Uterus (tissue), 4 donors: Measurements from ENCODE around the gene KRT78. TPM values are rescaled to one million over a fixed set of nuclear protein-coding genes. Genes with fewer than 3 reads are reported as not detected.
"Not testable (repeated sequence)": the region's sequence is repeated elsewhere in the genome, so short reads cannot be mapped to it uniquely, and the experiment has no call there.

Source experiments
- DNase-seq, 2 donors: peaks; one replicate each; pipeline ENCODE4 v3.0.0-alpha.2; 2019 to 2020
- H3K27ac ChIP-seq, 2 donors: fragments of 200-600 bp; sonication (generic); 1 replicate in 1 of 2; 2 replicates in 1 of 2; pipeline ENCODE4 v1.5.1; 2016 to 2018
- H3K27me3 ChIP-seq, 2 donors: fragments of 200-600 bp; sonication (generic); one replicate each; pipeline ENCODE4 v1.5.1; 2018 to 2019; ENCODE audit warnings: control low read depth in 1 of 2
- H3K36me3 ChIP-seq, 2 donors: fragments of 200-600 bp; sonication (generic); one replicate each; pipeline ENCODE4 v1.5.1; 2019; ENCODE audit warnings: control low read depth in 1 of 2
- H3K4me1 ChIP-seq, 2 donors: fragments of 200-600 bp; sonication (generic); one replicate each; pipeline ENCODE4 v1.5.1; 2018 to 2019; ENCODE audit warnings: control low read depth in 1 of 2
- H3K4me3 ChIP-seq, 2 donors: fragments of 200-600 bp; sonication (generic); 1 replicate in 1 of 2; 2 replicates in 1 of 2; pipeline ENCODE4 v1.5.1; 2018 to 2019; ENCODE audit warnings: mild to moderate bottlenecking in 1 of 2
- H3K9me3 ChIP-seq, 2 donors: fragments of 200-600 bp; sonication (generic); one replicate each; pipeline ENCODE4 v1.5.1; 2019; ENCODE audit warnings: control low read depth in 1 of 2
- CTCF ChIP-seq, 4 experiments: fragments of 200-600 bp in 2 of 4; fragments of 450-650 bp in 2 of 4; sonication (generic) in 2 of 4; IDR thresholded peaks; one replicate each; pipeline ENCODE4 v1.5.1; 2016 to 2019; ENCODE audit warnings: antibody characterized with exemption in 4 of 4, mild to moderate bottlenecking in 2 of 4, moderate library complexity in 1 of 4
- POLR2A ChIP-seq, 2 donors: fragments of 450-650 bp; IDR thresholded peaks; one replicate each; pipeline ENCODE4 v1.6.1; 2016; ENCODE audit warnings: antibody characterized with exemption in 2 of 2, mild to moderate bottlenecking in 1 of 2, moderate library complexity in 1 of 2
- intact Hi-C: fragments of 100-400 bp; cut with DNase I; formaldehyde crosslinking; loops from one replicate; pipeline ENCODE4 v1.15.1; 2023; ENCODE audit warnings: low total_unique reads
- total RNA-seq, 4 donors: library from RNA; depleted of rRNA in 3 of 4; stranded (reverse); fragments of >200 nt in 3 of 4; gene quantifications; one replicate each; pipeline versions ENCODE4 v1.1.0 to v1.2.4, GENCODE V29; 2014 to 2023
- donor health status: DM: yes; HTN: yes; CAD: no.

Gene KRT78
- total RNA-seq, 4 donors from 2014 or later: not detected

GRCh38 chr12:52856787-52857186, 8.0 kb upstream of the KRT78 start:
- intact Hi-C loops: no loop called here
- no peak for TF ChIP-seq CTCF (IDR thresholded peaks at IDR 0.05)
- Histone ChIP-seq H3K27ac (no peak overlapping the region), H3K4me3 (no peak overlapping the region), H3K4me1 (no peaks in the 10 kb centered on the region), H3K27me3 (no peaks in the 10 kb centered on the region), H3K9me3 (no peaks in the 10 kb centered on the region), H3K36me3 (no peaks in the 10 kb centered on the region)
- no peak for DNase-seq

- H3K4me1 ChIP-seq, H3K36me3 ChIP-seq, H3K27me3 ChIP-seq, H3K9me3 ChIP-seq, H3K4me3 ChIP-seq, H3K27ac ChIP-seq, intact Hi-C loops, DNase-seq: not testable (repeated sequence)
Measured at GRCh38 chr12:52856077-52856476, 7.3 kb upstream of the KRT78 start.

- Histone ChIP-seq H3K9me3 (no peaks in the 10 kb centered on the region), H3K4me1 (no peaks in the 10 kb centered on the region), H3K27ac (no peak overlapping the region), H3K27me3 (no peaks in the 10 kb centered on the region), H3K4me3 (no peak overlapping the region), H3K36me3 (no peaks in the 10 kb centered on the region)
- intact Hi-C loops: no loop called here
- no peak for DNase-seq
- no peak for TF ChIP-seq POLR2A (IDR thresholded peaks at IDR 0.05)
Measured at GRCh38 chr12:52851787-52852186, 3.0 kb upstream of the KRT78 start.

GRCh38 chr12:52850681-52851080, 1.9 kb upstream of the KRT78 start:
- intact Hi-C loops: no loop called here
- no peak for DNase-seq
- Histone ChIP-seq H3K27me3 (no peaks in the 10 kb centered on the region), H3K4me1 (no peaks in the 10 kb centered on the region), H3K9me3 (no peaks in the 10 kb centered on the region), H3K4me3 (no peak overlapping the region), H3K36me3 (no peaks in the 10 kb centered on the region), H3K27ac (no peak overlapping the region)
- TF ChIP-seq CTCF (IDR thresholded peaks at IDR 0.05) (no peak), POLR2A (IDR thresholded peaks at IDR 0.05) (no peak)

GRCh38 chr12:52849511-52849910, 717 bp upstream of the KRT78 start:
- no peak overlapping the region for H3K27ac ChIP-seq
- H3K27me3 ChIP-seq: no peaks in the 10 kb centered on the region
- no peak overlapping the region for H3K4me3 ChIP-seq
- intact Hi-C loops: no loop called here
- H3K9me3 ChIP-seq: no peaks in the 10 kb centered on the region
- H3K4me1 ChIP-seq: no peaks in the 10 kb centered on the region
- no peak for DNase-seq
- H3K36me3 ChIP-seq: no peaks in the 10 kb centered on the region
- TF ChIP-seq CTCF (IDR thresholded peaks at IDR 0.05) (no peak), POLR2A (IDR thresholded peaks at IDR 0.05) (no peak)

- Histone ChIP-seq H3K27ac (no peak overlapping the region), H3K4me1 (no peaks in the 10 kb centered on the region), H3K9me3 (no peaks in the 10 kb centered on the region), H3K27me3 (no peaks in the 10 kb centered on the region), H3K4me3 (no peak overlapping the region), H3K36me3 (no peaks in the 10 kb centered on the region)
- no peak for DNase-seq
- TF ChIP-seq CTCF (IDR thresholded peaks at IDR 0.05) (no peak), POLR2A (IDR thresholded peaks at IDR 0.05) (no peak)
- intact Hi-C loops: no loop called here
Measured at GRCh38 chr12:52847335-52848102, 1.3 kb downstream of the KRT78 start.
